Measurements from ENCODE around the gene PGAP6. TPM values are rescaled to one million over a fixed set of nuclear protein-coding genes. Genes with fewer than 3 reads are reported as not detected.
A peak's percentile ranks its signal among the peaks of the same experiment; 100 is the strongest.

The PGAP6 gene
- total RNA-seq, 2 experiments from 2014 or later, result 59.7 to 63.7 TPM

- Mint-ChIP-seq H3K27me3 (no peaks in the 10 kb centered on the region), H3K9me3 (no peaks in the 10 kb centered on the region), H3K27ac (no peak overlapping the region), H3K4me1 (ENCODE audit: low read depth) (peaks cover 8% of the 10 kb centered on the region), H3K4me3 (no peak overlapping the region), H3K36me3 (ENCODE audit: low read depth) (peaks cover 5% of the 10 kb centered on the region)
- peak in 1 of 14 experiments; percentile 19 for DNase-seq
- POLR2A ChIA-PET, result no interaction called here
- H3K4me3 ChIP-seq (ENCODE audit: low read length), result no peak overlapping the region
- CTCF ChIA-PET, result no interaction called here
- intact Hi-C loops (cut with DNase I, micrococcal nuclease), result loop anchor here (5.0 to 10.0 kb wide), 2 partner anchors 53 to 1380 kb away; partner anchors contain the start of genes AXIN1 (in 1 of the 2), NUBP2 (in 1 of the 2) and SPSB3 (in 1 of the 2)
- no peaks in the 10 kb centered on the region for H3K36me3 ChIP-seq (ENCODE audit: insufficient read depth, low read length)
- ATAC-seq (ENCODE audit: poor library complexity), result no peak
- TF ChIP-seq CTCF (IDR thresholded peaks at IDR 0.05), result no peak
- no peak overlapping the region for H3K27ac ChIP-seq (ENCODE audit: low read depth in 1 of 2, low read length in 2 of 2)
- H3K27me3 ChIP-seq (ENCODE audit: control insufficient read depth in 1 of 2, insufficient read depth in 2 of 2, low read length in 2 of 2), result no peaks in the 10 kb centered on the region
- peaks cover 18% of the 10 kb centered on the region for H3K4me1 ChIP-seq (ENCODE audit: insufficient read depth, low read length)
- H3K9me3 ChIP-seq (ENCODE audit: control insufficient read depth in 1 of 2, insufficient read depth in 1 of 2, low read length in 2 of 2), result no peaks in the 10 kb centered on the region
These were observed 23.3 kb upstream of the PGAP6 start for GRCh38 chr16:404971-405486.

GRCh38 chr16:401468-402348, 19.9 kb upstream of the PGAP6 start, which contains the start of gene DECR2:
Gene DECR2 (plus strand): TSS chr16:401885. CDS start chr16:401964, 79 bp downstream.
- Histone ChIP-seq H3K9me3 (ENCODE audit: control insufficient read depth in 1 of 2, insufficient read depth in 1 of 2, low read length in 2 of 2) (no peaks in the 10 kb centered on the region), H3K4me3 (ENCODE audit: low read length) (peak within 1 kb of the TSS; percentile 92), H3K27me3 (ENCODE audit: control insufficient read depth in 1 of 2, insufficient read depth in 2 of 2, low read length in 2 of 2) (no peaks in the 10 kb centered on the region), H3K36me3 (ENCODE audit: insufficient read depth, low read length) (no peaks in the 10 kb centered on the region), H3K27ac (ENCODE audit: low read depth in 1 of 2, low read length in 2 of 2) (peak within 1 kb of the TSS; percentile 67 to 81), H3K4me1 (ENCODE audit: insufficient read depth, low read length) (peaks cover 21% of the 10 kb centered on the region)
- POLR2A ChIA-PET, result interaction anchor here (0.6 to 3.3 kb wide), 17 partner anchors 10 to 400 kb away, joined by 3 to 35 read pairs (median 4); partner anchors contain the start of genes AXIN1, METTL26, MRPL28 and PGAP6
- Mint-ChIP-seq H3K4me1 (ENCODE audit: low read depth) (peaks cover 18% of the 10 kb centered on the region), H3K36me3 (ENCODE audit: low read depth) (peaks cover 5% of the 10 kb centered on the region), H3K27me3 (no peaks in the 10 kb centered on the region), H3K4me3 (peak within 1 kb of the TSS; percentile 98), H3K9me3 (no peaks in the 10 kb centered on the region), H3K27ac (peak within 1 kb of the TSS; percentile 97)
- CTCF ChIA-PET, result interaction anchor here (0.8 to 3.7 kb wide), 7 partner anchors 10 to 126 kb away, joined by 3 to 22 read pairs (median 3); partner anchors contain the start of genes CAPN15, MRPL28 and RAB11FIP3
- DNase-seq (peak; percentile 94 to 100 (median 99)), ATAC-seq (ENCODE audit: poor library complexity) (peak; percentile 84)
- TF ChIP-seq CTCF (IDR thresholded peaks at IDR 0.05), result peak; percentile 68
- intact Hi-C loops (cut with DNase I, micrococcal nuclease), result loop anchor here (1.0 to 10.0 kb wide), 7 partner anchors 18 to 1383 kb away; partner anchors contain the start of genes AXIN1 (in 2 of the 2), MRPL28 (in 1 of the 2), NUBP2 (in 1 of the 2) and RAB11FIP3 (in 1 of the 2)

GRCh38 chr16:400061-400591, 18.3 kb upstream of the PGAP6 start:
- H3K4me3 Mint-ChIP-seq, result peak overlapping the region; percentile 98
- no peaks in the 10 kb centered on the region for H3K36me3 ChIP-seq (ENCODE audit: insufficient read depth, low read length)
- peaks cover 26% of the 10 kb centered on the region for H3K4me1 Mint-ChIP-seq (ENCODE audit: low read depth)
- ChIA-PET POLR2A (interaction anchor here (1.4 to 3.3 kb wide), 4 partner anchors 17 to 38 kb away, joined by 4 to 35 read pairs (median 14); partner anchors contain the start of genes MRPL28 and PGAP6), CTCF (interaction anchor here (3.7 kb wide), 1 partner anchor 8 kb away, joined by 22 read pairs; no protein-coding TSS in a partner anchor)
- peak overlapping the region in 1 of 2 donors; percentile 67 for H3K27ac ChIP-seq (ENCODE audit: low read depth in 1 of 2, low read length in 2 of 2)
- peaks cover 5% of the 10 kb centered on the region for H3K36me3 Mint-ChIP-seq (ENCODE audit: low read depth)
- H3K9me3 ChIP-seq (ENCODE audit: control insufficient read depth in 1 of 2, insufficient read depth in 1 of 2, low read length in 2 of 2), result no peaks in the 10 kb centered on the region
- TF ChIP-seq CTCF (IDR thresholded peaks at IDR 0.05), result no peak
- ATAC-seq (ENCODE audit: poor library complexity), result no peak
- no peaks in the 10 kb centered on the region for H3K27me3 Mint-ChIP-seq
- H3K9me3 Mint-ChIP-seq, result no peaks in the 10 kb centered on the region
- intact Hi-C loops (cut with DNase I, micrococcal nuclease), result loop anchor here (2.0 to 10.0 kb wide), 4 partner anchors 25 to 1385 kb away; partner anchors contain the start of genes AXIN1 (in 2 of the 2), NUBP2 (in 1 of the 2), RAB11FIP3 (in 1 of the 2) and SPSB3 (in 1 of the 2)
- H3K4me3 ChIP-seq (ENCODE audit: low read length), result peak overlapping the region; percentile 92
- H3K27ac Mint-ChIP-seq, result peak overlapping the region; percentile 97
- peaks cover 25% of the 10 kb centered on the region for H3K4me1 ChIP-seq (ENCODE audit: insufficient read depth, low read length)
- no peaks in the 10 kb centered on the region for H3K27me3 ChIP-seq (ENCODE audit: control insufficient read depth in 1 of 2, insufficient read depth in 2 of 2, low read length in 2 of 2)
- peak in 3 of 14 experiments; percentile 12 to 50 (median 29) for DNase-seq

Data from CD4-positive, alpha-beta T cell (primary cell).